Natural killer cell (primary cell): Measurements from ENCODE around the gene IQCK. TPM values are rescaled to one million over a fixed set of nuclear protein-coding genes. Genes with fewer than 3 reads are reported as not detected.

ENCODE experiments used
- ATAC-seq, 3 donors: fragments of 150-1000 bp in 2 of 3; fragments of 200-7000 bp in 1 of 3; cut with Tn5 transposase; 1 replicate in 1 of 3; 2 replicates in 2 of 3; pipeline ENCODE4 v1.10.0; 2021; ENCODE audit warnings: mild to moderate bottlenecking in 2 of 3, moderate library complexity in 2 of 3
- DNase-seq, 2 donors: peaks; one replicate each; pipeline versions ENCODE4 v3.0.0 to v3.0.0-alpha.2; 2013 to 2021; ENCODE audit warnings: mixed read lengths in 1 of 2
- H3K27ac ChIP-seq: one replicate; pipeline ENCODE4 v1.5.1; 2013; ENCODE audit warnings: mild to moderate bottlenecking, low read length
- H3K27me3 ChIP-seq: one replicate; pipeline ENCODE4 v1.6.1; 2013; ENCODE audit warnings: low read length; ENCODE audit not compliant: control insufficient read depth, insufficient read depth
- H3K36me3 ChIP-seq: one replicate; pipeline ENCODE4 v1.6.1; 2013; ENCODE audit warnings: low read length; ENCODE audit not compliant: control insufficient read depth, insufficient read depth
- H3K4me1 ChIP-seq: one replicate; pipeline ENCODE4 v1.6.1; 2013; ENCODE audit warnings: low read length; ENCODE audit not compliant: control insufficient read depth, insufficient read depth
- H3K4me3 ChIP-seq: one replicate; pipeline ENCODE4 v1.5.1; 2013; ENCODE audit warnings: low read length
- H3K9me3 ChIP-seq: one replicate; pipeline ENCODE4 v1.6.1; 2013; ENCODE audit warnings: low read length; ENCODE audit not compliant: control insufficient read depth, insufficient read depth
- H3K27ac Mint-ChIP-seq, 2 donors: one replicate each; pipeline ENCODE4 v1.8.0; 2022; ENCODE audit warnings: mild to moderate bottlenecking in 2 of 2, mixed read lengths in 2 of 2, moderate library complexity in 1 of 2
- H3K27me3 Mint-ChIP-seq, 2 donors: one replicate each; pipeline ENCODE4 v1.8.0; 2022; ENCODE audit warnings: low read depth in 2 of 2, mixed read lengths in 2 of 2
- H3K36me3 Mint-ChIP-seq: one replicate; pipeline ENCODE4 v1.8.0; 2022; ENCODE audit warnings: mixed read lengths
- H3K4me1 Mint-ChIP-seq, 2 donors: one replicate each; pipeline ENCODE4 v1.8.0; 2022; ENCODE audit warnings: mixed read lengths in 2 of 2
- H3K4me3 Mint-ChIP-seq: one replicate; pipeline ENCODE4 v1.8.0; 2022; ENCODE audit warnings: mild to moderate bottlenecking, moderate library complexity, mixed read lengths
- H3K9me3 Mint-ChIP-seq, 2 donors: one replicate each; pipeline ENCODE4 v1.8.0; 2022; ENCODE audit warnings: mixed read lengths in 2 of 2
- WGBS: methylation state at CpG from one replicate; pipeline ENCODE4 v1.1.7; 2013; ENCODE audit warnings: missing lambda C conversion rate; ENCODE audit not compliant: insufficient coverage; 5-methylcytosine and 5-hydroxymethylcytosine counted together
- intact Hi-C: fragments of 100-400 bp; cut with micrococcal nuclease; formaldehyde crosslinking; loops from one replicate; pipeline ENCODE4 v1.14.2; 2022
- total RNA-seq, 4 donors: library from RNA; stranded (reverse); fragments of 120-200 nt in 1 of 4; gene quantifications; one replicate each; pipeline versions ENCODE4 v1.2.3 to v1.2.4, GENCODE V29; 2013 to 2022
- TF ChIP-seq, protein P1 (sequence below): fragments of 200-600 bp; IDR thresholded peaks from one replicate; pipeline ENCODE4 v1.8.0; 2022; ENCODE audit warnings: antibody characterized with exemption

The IQCK gene
- total RNA-seq, 3 donors from 2014 or later (not counting 1 experiment from before 2014, with no cell fraction given), result 0.38 to 1.8 (median 0.68) TPM

DNA sequence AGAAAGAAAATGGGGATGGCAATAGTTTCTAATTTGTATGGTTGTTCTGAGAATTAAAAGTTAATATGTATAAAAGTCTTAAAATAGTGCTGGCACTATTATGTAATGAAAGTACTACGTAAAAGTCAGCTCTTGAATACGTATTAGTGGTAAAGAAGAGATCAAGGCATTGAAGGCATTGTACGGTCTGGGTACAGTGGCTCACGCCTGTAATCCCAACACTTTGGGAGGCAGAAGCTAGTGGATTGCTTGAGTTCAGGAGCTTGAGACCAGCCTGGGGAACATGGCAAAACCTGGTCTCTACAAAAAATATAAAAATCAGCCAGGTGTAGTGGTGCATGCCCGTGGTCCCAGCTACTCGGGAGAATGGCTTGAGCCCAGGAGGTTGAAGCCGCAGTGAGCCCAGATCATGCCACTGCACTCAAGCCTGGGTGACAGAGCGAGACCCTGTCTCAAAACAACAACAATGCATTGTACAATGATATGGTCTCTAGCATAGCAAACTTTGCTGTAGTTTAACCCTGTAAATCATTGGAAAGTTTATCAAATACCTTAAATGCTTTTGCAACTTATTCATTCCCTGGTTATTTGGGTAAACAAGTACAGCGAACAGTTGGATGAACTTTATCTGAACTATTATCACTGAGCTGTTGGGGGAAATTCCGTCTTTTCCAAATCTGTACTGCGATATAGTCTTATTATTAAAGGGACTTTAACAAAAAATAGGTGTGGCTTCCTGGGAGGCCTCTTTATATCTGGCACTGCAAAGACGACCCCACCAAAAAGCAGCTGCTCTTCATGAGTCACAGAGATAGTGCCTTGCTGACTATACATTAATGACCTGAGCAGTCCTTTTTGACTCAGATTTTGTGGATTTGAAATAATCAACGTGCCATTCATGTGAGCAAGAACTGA lies 93.0 kb downstream of the IQCK start:
- no peak overlapping the region for H3K4me3 Mint-ChIP-seq
- H3K9me3 Mint-ChIP-seq, result peaks cover 0 to 3% of the 10 kb centered on the region in 2 donors
- WGBS, result 89% methylated on average over 13 of the region's 13 CpGs
- no peak for ATAC-seq
- no peaks in the 10 kb centered on the region for H3K4me1 ChIP-seq
- intact Hi-C loops, result no loop called here
- H3K27me3 ChIP-seq, result no peaks in the 10 kb centered on the region
- H3K36me3 Mint-ChIP-seq, result no peaks in the 10 kb centered on the region
- H3K4me1 Mint-ChIP-seq, result no peaks in the 10 kb centered on the region
- H3K27ac ChIP-seq, result no peak overlapping the region
- DNase-seq, result no peak
- H3K27ac Mint-ChIP-seq, result no peak overlapping the region
- TF ChIP-seq, protein P1, sequence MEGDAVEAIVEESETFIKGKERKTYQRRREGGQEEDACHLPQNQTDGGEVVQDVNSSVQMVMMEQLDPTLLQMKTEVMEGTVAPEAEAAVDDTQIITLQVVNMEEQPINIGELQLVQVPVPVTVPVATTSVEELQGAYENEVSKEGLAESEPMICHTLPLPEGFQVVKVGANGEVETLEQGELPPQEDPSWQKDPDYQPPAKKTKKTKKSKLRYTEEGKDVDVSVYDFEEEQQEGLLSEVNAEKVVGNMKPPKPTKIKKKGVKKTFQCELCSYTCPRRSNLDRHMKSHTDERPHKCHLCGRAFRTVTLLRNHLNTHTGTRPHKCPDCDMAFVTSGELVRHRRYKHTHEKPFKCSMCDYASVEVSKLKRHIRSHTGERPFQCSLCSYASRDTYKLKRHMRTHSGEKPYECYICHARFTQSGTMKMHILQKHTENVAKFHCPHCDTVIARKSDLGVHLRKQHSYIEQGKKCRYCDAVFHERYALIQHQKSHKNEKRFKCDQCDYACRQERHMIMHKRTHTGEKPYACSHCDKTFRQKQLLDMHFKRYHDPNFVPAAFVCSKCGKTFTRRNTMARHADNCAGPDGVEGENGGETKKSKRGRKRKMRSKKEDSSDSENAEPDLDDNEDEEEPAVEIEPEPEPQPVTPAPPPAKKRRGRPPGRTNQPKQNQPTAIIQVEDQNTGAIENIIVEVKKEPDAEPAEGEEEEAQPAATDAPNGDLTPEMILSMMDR, result no peak
- H3K9me3 ChIP-seq, result no peaks in the 10 kb centered on the region
- peaks cover 0 to 10% of the 10 kb centered on the region in 2 donors for H3K27me3 Mint-ChIP-seq
- no peak overlapping the region for H3K4me3 ChIP-seq
- no peaks in the 10 kb centered on the region for H3K36me3 ChIP-seq

DNA sequence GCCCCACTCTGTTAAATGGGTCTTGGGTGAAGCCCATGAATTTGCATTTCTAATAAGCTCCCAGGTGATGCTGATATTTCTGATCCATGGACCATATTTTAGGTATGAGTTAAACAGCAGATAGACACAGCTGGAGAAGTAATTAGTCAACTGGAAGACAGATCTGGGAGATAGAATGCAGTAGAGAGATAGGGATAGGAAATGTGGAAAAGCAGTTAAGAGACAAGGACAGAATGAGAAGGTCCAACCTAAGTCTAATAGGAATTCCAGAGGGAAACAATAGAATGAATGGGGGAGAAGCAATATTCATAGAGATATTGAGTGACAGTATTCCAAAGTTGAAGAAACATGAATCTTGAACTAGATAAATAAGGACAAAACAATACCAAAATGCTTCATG lies 94.9 kb downstream of the IQCK start:
- Histone ChIP-seq H3K4me1 (no peaks in the 10 kb centered on the region), H3K9me3 (no peaks in the 10 kb centered on the region), H3K27me3 (no peaks in the 10 kb centered on the region), H3K4me3 (no peak overlapping the region), H3K27ac (no peak overlapping the region), H3K36me3 (no peaks in the 10 kb centered on the region)
- no peak overlapping the region for H3K4me3 Mint-ChIP-seq
- intact Hi-C loops, result no loop called here
- H3K9me3 Mint-ChIP-seq, result peaks cover 0 to 3% of the 10 kb centered on the region in 2 donors
- peaks cover 0 to 12% of the 10 kb centered on the region in 2 donors for H3K27me3 Mint-ChIP-seq
- TF ChIP-seq, protein P1, result no peak
- no peak overlapping the region for H3K27ac Mint-ChIP-seq
- no peaks in the 10 kb centered on the region for H3K36me3 Mint-ChIP-seq
- no peaks in the 10 kb centered on the region for H3K4me1 Mint-ChIP-seq
- DNase-seq (no peak), ATAC-seq (no peak)

DNA sequence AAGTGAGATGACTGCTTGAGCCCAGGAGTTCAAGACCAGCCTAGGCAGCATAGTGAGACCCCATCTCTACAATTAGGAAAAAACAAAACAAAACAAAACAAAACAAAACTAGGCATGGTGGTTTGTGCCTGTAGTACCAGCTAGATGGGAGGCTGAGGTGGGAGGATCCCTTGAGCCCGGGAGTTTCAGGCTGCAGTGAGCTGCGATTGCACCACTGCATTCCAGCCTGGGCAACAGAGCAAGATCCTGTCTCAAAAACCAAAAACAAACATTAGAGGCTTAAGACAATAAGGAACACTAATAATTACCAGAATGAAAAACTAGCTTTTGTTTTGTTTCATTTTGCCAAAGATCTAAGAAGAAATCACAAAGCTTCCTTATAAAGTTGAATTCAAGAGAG lies 97.3 kb downstream of the IQCK start:
- WGBS, result 61% methylated on average over 2 of the region's 2 CpGs
- TF ChIP-seq, protein P1, result no peak
- Mint-ChIP-seq H3K27ac (no peak overlapping the region), H3K4me1 (no peaks in the 10 kb centered on the region), H3K36me3 (no peaks in the 10 kb centered on the region), H3K27me3 (peaks cover 0 to 12% of the 10 kb centered on the region in 2 donors), H3K4me3 (no peak overlapping the region), H3K9me3 (peaks cover 0 to 3% of the 10 kb centered on the region in 2 donors)
- no peaks in the 10 kb centered on the region for H3K4me1 ChIP-seq
- no peaks in the 10 kb centered on the region for H3K36me3 ChIP-seq
- no peak overlapping the region for H3K4me3 ChIP-seq
- no peaks in the 10 kb centered on the region for H3K9me3 ChIP-seq
- H3K27me3 ChIP-seq, result no peaks in the 10 kb centered on the region
- intact Hi-C loops, result no loop called here
- ATAC-seq, result no peak
- no peak overlapping the region for H3K27ac ChIP-seq
- no peak for DNase-seq
